ENCODE results near the gene SPTBN1. TPM values are rescaled to one million over a fixed set of nuclear protein-coding genes. Genes with fewer than 3 reads are reported as not detected.

Gene SPTBN1
- total RNA-seq, 1 donor from 2014 or later: 83.2 TPM

- peaks cover 3% of the 10 kb centered on the region for H3K4me1 Mint-ChIP-seq
- intact Hi-C loops (cut with micrococcal nuclease): no loop called here
- ATAC-seq (ENCODE audit: low read depth) (no peak), DNase-seq (no peak)
- TF ChIP-seq, protein P1, sequence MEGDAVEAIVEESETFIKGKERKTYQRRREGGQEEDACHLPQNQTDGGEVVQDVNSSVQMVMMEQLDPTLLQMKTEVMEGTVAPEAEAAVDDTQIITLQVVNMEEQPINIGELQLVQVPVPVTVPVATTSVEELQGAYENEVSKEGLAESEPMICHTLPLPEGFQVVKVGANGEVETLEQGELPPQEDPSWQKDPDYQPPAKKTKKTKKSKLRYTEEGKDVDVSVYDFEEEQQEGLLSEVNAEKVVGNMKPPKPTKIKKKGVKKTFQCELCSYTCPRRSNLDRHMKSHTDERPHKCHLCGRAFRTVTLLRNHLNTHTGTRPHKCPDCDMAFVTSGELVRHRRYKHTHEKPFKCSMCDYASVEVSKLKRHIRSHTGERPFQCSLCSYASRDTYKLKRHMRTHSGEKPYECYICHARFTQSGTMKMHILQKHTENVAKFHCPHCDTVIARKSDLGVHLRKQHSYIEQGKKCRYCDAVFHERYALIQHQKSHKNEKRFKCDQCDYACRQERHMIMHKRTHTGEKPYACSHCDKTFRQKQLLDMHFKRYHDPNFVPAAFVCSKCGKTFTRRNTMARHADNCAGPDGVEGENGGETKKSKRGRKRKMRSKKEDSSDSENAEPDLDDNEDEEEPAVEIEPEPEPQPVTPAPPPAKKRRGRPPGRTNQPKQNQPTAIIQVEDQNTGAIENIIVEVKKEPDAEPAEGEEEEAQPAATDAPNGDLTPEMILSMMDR (IDR thresholded peaks at IDR 0.05): no peak
- no peaks in the 10 kb centered on the region for H3K36me3 Mint-ChIP-seq (ENCODE audit: low read depth)
- H3K27me3 Mint-ChIP-seq: peaks cover 7% of the 10 kb centered on the region
- H3K27ac Mint-ChIP-seq: no peak overlapping the region
- CTCF ChIA-PET: no interaction called here
- POLR2A ChIA-PET: no interaction called here
- no peaks in the 10 kb centered on the region for H3K9me3 Mint-ChIP-seq
- no peak overlapping the region for H3K4me3 Mint-ChIP-seq
Measured at GRCh38 chr2:54429054-54429453, 27.1 kb upstream of the SPTBN1 start.

- Mint-ChIP-seq H3K9me3 (no peaks in the 10 kb centered on the region), H3K27me3 (peaks cover 7% of the 10 kb centered on the region), H3K4me1 (peaks cover 3% of the 10 kb centered on the region), H3K36me3 (ENCODE audit: low read depth) (no peaks in the 10 kb centered on the region), H3K4me3 (no peak overlapping the region), H3K27ac (no peak overlapping the region)
- TF ChIP-seq, protein P1 (IDR thresholded peaks at IDR 0.05): no peak
- CTCF ChIA-PET: no interaction called here
- ATAC-seq (ENCODE audit: low read depth) (no peak), DNase-seq (no peak)
- intact Hi-C loops (cut with micrococcal nuclease): no loop called here
- POLR2A ChIA-PET: no interaction called here
Measured at GRCh38 chr2:54429811-54430551, 26.1 kb upstream of the SPTBN1 start.

GRCh38 chr2:54430649-54431048, 25.5 kb upstream of the SPTBN1 start:
- no peak for DNase-seq
- POLR2A ChIA-PET: no interaction called here
- Mint-ChIP-seq H3K9me3 (no peaks in the 10 kb centered on the region), H3K36me3 (ENCODE audit: low read depth) (no peaks in the 10 kb centered on the region), H3K4me1 (peaks cover 3% of the 10 kb centered on the region), H3K4me3 (no peak overlapping the region), H3K27ac (no peak overlapping the region), H3K27me3 (peaks cover 7% of the 10 kb centered on the region)
- TF ChIP-seq, protein P1 (IDR thresholded peaks at IDR 0.05): no peak
- no peak for ATAC-seq (ENCODE audit: low read depth)
- CTCF ChIA-PET: no interaction called here
- intact Hi-C loops (cut with micrococcal nuclease): no loop called here

GRCh38 chr2:54432251-54433015, 23.7 kb upstream of the SPTBN1 start:
- ATAC-seq (ENCODE audit: low read depth) (no peak), DNase-seq (no peak)
- intact Hi-C loops (cut with micrococcal nuclease): no loop called here
- no peaks in the 10 kb centered on the region for H3K36me3 Mint-ChIP-seq (ENCODE audit: low read depth)
- no peak overlapping the region for H3K27ac Mint-ChIP-seq
- ChIA-PET CTCF (no interaction called here), POLR2A (no interaction called here)
- peaks cover 7% of the 10 kb centered on the region for H3K27me3 Mint-ChIP-seq
- no peaks in the 10 kb centered on the region for H3K9me3 Mint-ChIP-seq
- no peak overlapping the region for H3K4me3 Mint-ChIP-seq
- TF ChIP-seq, protein P1 (IDR thresholded peaks at IDR 0.05): no peak
- H3K4me1 Mint-ChIP-seq: peaks cover 3% of the 10 kb centered on the region

GRCh38 chr2:54434229-54434628, 21.9 kb upstream of the SPTBN1 start:
- ChIA-PET CTCF (no interaction called here), POLR2A (interaction anchor here (0.5 kb wide), 1 partner anchor 281 kb away, joined by 5 read pairs; no protein-coding TSS in a partner anchor)
- H3K27ac Mint-ChIP-seq: no peak overlapping the region
- H3K36me3 Mint-ChIP-seq (ENCODE audit: low read depth): no peaks in the 10 kb centered on the region
- ATAC-seq (ENCODE audit: low read depth): no peak
- no peak overlapping the region for H3K4me3 Mint-ChIP-seq
- TF ChIP-seq, protein P1 (IDR thresholded peaks at IDR 0.05): no peak
- no peaks in the 10 kb centered on the region for H3K9me3 Mint-ChIP-seq
- no peak for DNase-seq
- peaks cover 3% of the 10 kb centered on the region for H3K4me1 Mint-ChIP-seq
- H3K27me3 Mint-ChIP-seq: peaks cover 7% of the 10 kb centered on the region
- intact Hi-C loops (cut with micrococcal nuclease): no loop called here
